Anterior cingulate cortex (tissue), 58 donors: ENCODE results near the gene ARL13A.

ENCODE experiments used
- DNase-seq, 58 donors: peaks; one replicate each; lab custom pipeline; 2025; lab: John Stamatoyannopoulos, UW

Gene ARL13A

GRCh38 chrX:100969408-100969807 lies at the start of gene ARL13A:
TSS of gene ARL13A (plus strand) at chrX:100969708. CDS start at chrX:100973690, 3,982 bp downstream.
- no peak for DNase-seq

- DNase-seq: no peak
Observed at GRCh38 chrX:100924375-100924774, 45.1 kb upstream of the ARL13A start.

- DNase-seq: no peak
Observed at GRCh38 chrX:100926453-100926852, 43.1 kb upstream of the ARL13A start.

- DNase-seq: peak in 14 of 58 donors; percentile 0 to 24 (median 2)
Observed at GRCh38 chrX:100928660-100929613, 40.6 kb upstream of the ARL13A start, which contains the start of gene XKRX. TSS of gene XKRX (minus strand) at chrX:100928917. CDS start at chrX:100928304, 613 bp downstream.

- DNase-seq: no peak
Observed at GRCh38 chrX:100931218-100931924, 38.1 kb upstream of the ARL13A start.

GRCh38 chrX:100931925-100932285 lies 37.6 kb upstream of the ARL13A start:
- DNase-seq: no peak

- no peak for DNase-seq
Observed at GRCh38 chrX:100935767-100936166, 33.7 kb upstream of the ARL13A start.

- DNase-seq: no peak
Observed at GRCh38 chrX:100939333-100939732, 30.2 kb upstream of the ARL13A start.

- no peak for DNase-seq
Observed at GRCh38 chrX:100944601-100945000, 24.9 kb upstream of the ARL13A start.

- no peak for DNase-seq
Observed at GRCh38 chrX:100946299-100946927, 23.1 kb upstream of the ARL13A start.

GRCh38 chrX:100948557-100948956 lies 21.0 kb upstream of the ARL13A start:
- no peak for DNase-seq

- no peak for DNase-seq
Observed at GRCh38 chrX:100962811-100963210, 6.7 kb upstream of the ARL13A start.

- DNase-seq: no peak
Observed at GRCh38 chrX:100964362-100964761, 5.1 kb upstream of the ARL13A start.

- no peak for DNase-seq
Observed at GRCh38 chrX:100969936-100970335, 428 bp downstream of the ARL13A start.

GRCh38 chrX:100973411-100973810 lies 3.9 kb downstream of the ARL13A start:
- DNase-seq: no peak

- DNase-seq: no peak
Observed at GRCh38 chrX:100975212-100975611, 5.7 kb downstream of the ARL13A start.

GRCh38 chrX:100976211-100976610 lies 6.7 kb downstream of the ARL13A start:
- DNase-seq: no peak

- DNase-seq: no peak
Observed at GRCh38 chrX:100979881-100980607, 10.5 kb downstream of the ARL13A start.

GRCh38 chrX:100980608-100981497 lies 11.3 kb downstream of the ARL13A start:
- DNase-seq: peak in 2 of 58 donors; percentile 7 to 19
